Gastrocnemius medialis (tissue), 4 donors: ENCODE data around the gene RNF141. TPM values are rescaled to one million over a fixed set of nuclear protein-coding genes. Genes with fewer than 3 reads are reported as not detected.

Experiments
- ATAC-seq, 2 donors: fragments of 150-250 bp; one replicate each; pipeline ENCODE4 v1.9.1; 2016
- DNase-seq, 2 donors: peaks; one replicate each; pipeline ENCODE4 v3.0.0-alpha.2; 2019
- H3K27ac ChIP-seq, 4 donors: fragments of 200-600 bp; sonication (generic); 1 replicate in 1 of 4; 2 replicates in 3 of 4; pipeline ENCODE4 v1.5.1; 2016 to 2018; ENCODE audit warnings: mild to moderate bottlenecking in 2 of 4, moderate library complexity in 1 of 4
- H3K27me3 ChIP-seq, 3 donors: fragments of 200-600 bp; sonication (generic) in 2 of 3; 1 replicate in 1 of 3; 2 replicates in 2 of 3; pipeline versions ENCODE4 v1.5.1 to v1.6.0; 2016 to 2019; ENCODE audit warnings: mild to moderate bottlenecking in 1 of 3, moderate library complexity in 1 of 3
- H3K36me3 ChIP-seq, 2 donors: fragments of 200-600 bp; sonication (generic) in 1 of 2; one replicate each; pipeline ENCODE4 v1.5.1; 2017 to 2018
- H3K4me1 ChIP-seq, 2 donors: fragments of 200-600 bp; sonication (generic) in 1 of 2; one replicate each; pipeline ENCODE4 v1.5.1; 2016 to 2017; ENCODE audit warnings: mild to moderate bottlenecking in 2 of 2
- H3K4me3 ChIP-seq, 4 donors: fragments of 200-600 bp; sonication (generic) in 3 of 4; 1 replicate in 1 of 4; 2 replicates in 3 of 4; pipeline ENCODE4 v1.5.1; 2016 to 2019; ENCODE audit warnings: mild to moderate bottlenecking in 2 of 4
- H3K9me3 ChIP-seq, 3 donors: fragments of 200-600 bp; sonication (generic) in 2 of 3; 1 replicate in 1 of 3; 2 replicates in 2 of 3; pipeline ENCODE4 v1.5.1; 2016 to 2019
- CTCF ChIP-seq, 5 experiments: fragments of 450-650 bp in 3 of 5; fragments of 200-600 bp in 2 of 5; sonication (generic) in 2 of 5; IDR thresholded peaks in 4 of 5; conservative IDR thresholded peaks in 1 of 5; 1 replicate in 4 of 5; 2 replicates in 1 of 5; pipeline ENCODE4 v1.5.1; 2016 to 2019; ENCODE audit warnings: antibody characterized with exemption in 5 of 5, mild to moderate bottlenecking in 3 of 5, moderate library complexity in 3 of 5
- POLR2A ChIP-seq, 2 donors: fragments of 450-650 bp; IDR thresholded peaks; one replicate each; pipeline ENCODE4 v1.6.1; 2017; ENCODE audit warnings: antibody characterized with exemption in 2 of 2, mild to moderate bottlenecking in 2 of 2, moderate library complexity in 2 of 2
- in situ Hi-C, 4 donors: fragments of 200-750 bp; cut with MboI; loops; one replicate each; pipeline versions ENCODE4 v1.15.0 to v1.8.0; 2017; ENCODE audit warnings: low sequenced_read_pairs in 4 of 4
- intact Hi-C: fragments of 100-400 bp; cut with DNase I; formaldehyde crosslinking; loops from one replicate; pipeline ENCODE4 v1.15.1; 2023; ENCODE audit warnings: low total_unique reads
- total RNA-seq, 4 donors: library from RNA; depleted of rRNA; stranded (reverse); fragments of >200 nt; gene quantifications; one replicate each; pipeline versions ENCODE4 v1.1.0 to v1.2.3, GENCODE V29; 2016

The RNF141 gene
- total RNA-seq, 4 donors from 2014 or later: 16.8 to 38.2 (median 19.0) TPM

- DNase-seq (no peak), ATAC-seq (no peak)
- in situ Hi-C loops (loop anchor here in 1 of 4 donors (25.0 kb wide), 1 partner anchor 232 kb away; no protein-coding TSS in a partner anchor), intact Hi-C loops (no loop called here)
- H3K36me3 ChIP-seq: peaks cover 0 to 63% of the 10 kb centered on the region in 2 donors
- H3K9me3 ChIP-seq: no peaks in the 10 kb centered on the region
- TF ChIP-seq POLR2A (IDR thresholded peaks at IDR 0.05): no peak
- no peak for TF ChIP-seq CTCF (IDR thresholded peaks at IDR 0.05 in 4 of 5, conservative IDR thresholded peaks at IDR 0.05 in 1 of 5)
- no peak overlapping the region for H3K4me3 ChIP-seq
- H3K27ac ChIP-seq: no peak overlapping the region
- H3K4me1 ChIP-seq: no peaks in the 10 kb centered on the region
- no peaks in the 10 kb centered on the region for H3K27me3 ChIP-seq
Observed at GRCh38 chr11:10505278-10506007, 35.5 kb downstream of the RNF141 start.

DNA sequence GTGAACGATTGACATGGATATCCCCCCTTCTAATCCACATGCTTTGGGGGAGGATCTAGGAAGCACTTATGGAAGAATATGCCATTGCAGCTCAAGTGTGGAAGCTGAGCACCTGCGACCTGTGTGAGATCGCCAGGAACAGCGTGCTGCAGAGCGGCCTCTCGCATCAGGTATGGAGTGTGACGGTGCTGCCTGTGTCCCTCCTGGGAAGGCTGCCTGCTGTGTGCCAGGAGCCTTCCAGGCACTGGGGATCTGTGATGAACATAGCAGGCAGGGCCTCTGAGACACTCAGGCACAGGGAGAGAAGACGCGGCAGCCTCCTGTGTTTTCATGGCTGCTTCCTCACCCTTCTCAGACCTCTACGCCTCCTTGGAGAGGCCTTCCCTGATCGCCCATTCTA is 36.5 kb downstream of the RNF141 start:
- TF ChIP-seq CTCF (IDR thresholded peaks at IDR 0.05 in 4 of 5, conservative IDR thresholded peaks at IDR 0.05 in 1 of 5) (no peak), POLR2A (IDR thresholded peaks at IDR 0.05) (no peak)
- ATAC-seq: no peak
- Histone ChIP-seq H3K27ac (no peak overlapping the region), H3K4me1 (no peaks in the 10 kb centered on the region), H3K27me3 (no peaks in the 10 kb centered on the region), H3K36me3 (peaks cover 0 to 73% of the 10 kb centered on the region in 2 donors), H3K9me3 (no peaks in the 10 kb centered on the region), H3K4me3 (no peak overlapping the region)
- in situ Hi-C loops (loop anchor here in 1 of 4 donors (25.0 kb wide), 1 partner anchor 233 kb away; no protein-coding TSS in a partner anchor), intact Hi-C loops (no loop called here)
- DNase-seq: no peak

GRCh38 chr11:10503777-10504480 is 37.1 kb downstream of the RNF141 start:
- no peaks in the 10 kb centered on the region for H3K27me3 ChIP-seq
- H3K27ac ChIP-seq: no peak overlapping the region
- peaks cover 0 to 78% of the 10 kb centered on the region in 2 donors for H3K36me3 ChIP-seq
- intact Hi-C loops (no loop called here), in situ Hi-C loops (loop anchor here in 1 of 4 donors (25.0 kb wide), 1 partner anchor 233 kb away; no protein-coding TSS in a partner anchor)
- TF ChIP-seq CTCF (IDR thresholded peaks at IDR 0.05 in 4 of 5, conservative IDR thresholded peaks at IDR 0.05 in 1 of 5) (no peak), POLR2A (IDR thresholded peaks at IDR 0.05) (no peak)
- H3K9me3 ChIP-seq: no peaks in the 10 kb centered on the region
- H3K4me3 ChIP-seq: no peak overlapping the region
- DNase-seq (no peak), ATAC-seq (no peak)
- H3K4me1 ChIP-seq: no peaks in the 10 kb centered on the region

- ATAC-seq (no peak), DNase-seq (no peak)
- H3K27ac ChIP-seq: no peak overlapping the region
- in situ Hi-C loops (loop anchor here in 1 of 4 donors (25.0 kb wide), 1 partner anchor 234 kb away; no protein-coding TSS in a partner anchor), intact Hi-C loops (no loop called here)
- H3K27me3 ChIP-seq: no peaks in the 10 kb centered on the region
- no peaks in the 10 kb centered on the region for H3K4me1 ChIP-seq
- H3K36me3 ChIP-seq: peaks cover 0 to 86% of the 10 kb centered on the region in 2 donors
- H3K9me3 ChIP-seq: no peaks in the 10 kb centered on the region
- H3K4me3 ChIP-seq: no peak overlapping the region
- TF ChIP-seq CTCF (IDR thresholded peaks at IDR 0.05 in 4 of 5, conservative IDR thresholded peaks at IDR 0.05 in 1 of 5) (no peak), POLR2A (IDR thresholded peaks at IDR 0.05) (no peak)
Observed at GRCh38 chr11:10503221-10503620, 37.8 kb downstream of the RNF141 start.
